IMR-90 (cell line): ENCODE data around the gene GPR107.

Source experiments
- CHD1 ChIP-seq: IDR thresholded peaks from 2 replicates; pipeline ENCODE4 v1.6.1; 2012; ENCODE audit warnings: low read depth, low read length, improper control_type of control experiment
- CTCF ChIP-seq: conservative IDR thresholded peaks from 2 replicates; pipeline ENCODE4 v1.5.1; 2012; ENCODE audit warnings: mild to moderate bottlenecking, low read depth, low read length, improper control_type of control experiment
- ELK1 ChIP-seq: fragments of 150-350 bp; IDR thresholded peaks from 2 replicates; pipeline ENCODE4 v1.6.1; 2016; ENCODE audit warnings: low read depth, mild to moderate bottlenecking, low read length, moderate library complexity, borderline replicate concordance
- POLR2A ChIP-seq: IDR thresholded peaks from 2 replicates; pipeline ENCODE4 v1.6.1; 2012; ENCODE audit warnings: mild to moderate bottlenecking, low read depth, low read length
- RFX5 ChIP-seq: IDR thresholded peaks from 2 replicates; pipeline ENCODE4 v1.8.0; 2012; ENCODE audit warnings: low read depth, mild to moderate bottlenecking, low read length, moderate library complexity
- USF2 ChIP-seq: fragments of 150-350 bp; IDR thresholded peaks from 2 replicates; pipeline ENCODE4 v1.6.1; 2017; ENCODE audit warnings: mild to moderate bottlenecking, antibody characterized with exemption, low read length, low read depth

- TF ChIP-seq USF2 (no peak), POLR2A (no peak), RFX5 (no peak), CTCF (no peak), ELK1 (no peak), CHD1 (no peak)
Measured at GRCh38 chr9:130017076-130017475, 36.6 kb upstream of the GPR107 start.
